BE2C (cell line): ENCODE results near the gene LYPD3.

Experiments used
- DNase-seq: peaks from one replicate; pipeline ENCODE4 v3.0.0-alpha.2; 2020
- H3K27me3 ChIP-seq: fragments of 250-450 bp; sonication (Bioruptor Pico); 2 replicates; pipeline ENCODE4 v1.5.1; 2020; ENCODE audit warnings: mild to moderate bottlenecking
- H3K36me3 ChIP-seq: fragments of 250-450 bp; sonication (Bioruptor Pico); 2 replicates; pipeline ENCODE4 v1.5.1; 2020; ENCODE audit warnings: mild to moderate bottlenecking
- H3K4me1 ChIP-seq: fragments of 250-450 bp; sonication (Bioruptor Pico); 2 replicates; pipeline ENCODE4 v1.5.1; 2020
- H3K4me3 ChIP-seq: 2 replicates; pipeline ENCODE4 v1.5.1; 2011; ENCODE audit warnings: low read depth, low read length
- H3K9me3 ChIP-seq: fragments of 250-450 bp; sonication (Bioruptor Pico); 2 replicates; pipeline ENCODE4 v1.5.1; 2020
- TF ChIP-seq, protein P1 (sequence below): IDR thresholded peaks from 2 replicates; pipeline ENCODE4 v1.5.1; 2012; ENCODE audit warnings: mild to moderate bottlenecking, low read depth, low read length

LYPD3 gene

GRCh38 chr19:43489979-43490599 lies 24.7 kb upstream of the LYPD3 start:
- Histone ChIP-seq H3K4me1 (no peaks in the 10 kb centered on the region), H3K36me3 (no peaks in the 10 kb centered on the region), H3K9me3 (no peaks in the 10 kb centered on the region), H3K27me3 (no peaks in the 10 kb centered on the region), H3K4me3 (no peak overlapping the region)
- TF ChIP-seq, protein P1, sequence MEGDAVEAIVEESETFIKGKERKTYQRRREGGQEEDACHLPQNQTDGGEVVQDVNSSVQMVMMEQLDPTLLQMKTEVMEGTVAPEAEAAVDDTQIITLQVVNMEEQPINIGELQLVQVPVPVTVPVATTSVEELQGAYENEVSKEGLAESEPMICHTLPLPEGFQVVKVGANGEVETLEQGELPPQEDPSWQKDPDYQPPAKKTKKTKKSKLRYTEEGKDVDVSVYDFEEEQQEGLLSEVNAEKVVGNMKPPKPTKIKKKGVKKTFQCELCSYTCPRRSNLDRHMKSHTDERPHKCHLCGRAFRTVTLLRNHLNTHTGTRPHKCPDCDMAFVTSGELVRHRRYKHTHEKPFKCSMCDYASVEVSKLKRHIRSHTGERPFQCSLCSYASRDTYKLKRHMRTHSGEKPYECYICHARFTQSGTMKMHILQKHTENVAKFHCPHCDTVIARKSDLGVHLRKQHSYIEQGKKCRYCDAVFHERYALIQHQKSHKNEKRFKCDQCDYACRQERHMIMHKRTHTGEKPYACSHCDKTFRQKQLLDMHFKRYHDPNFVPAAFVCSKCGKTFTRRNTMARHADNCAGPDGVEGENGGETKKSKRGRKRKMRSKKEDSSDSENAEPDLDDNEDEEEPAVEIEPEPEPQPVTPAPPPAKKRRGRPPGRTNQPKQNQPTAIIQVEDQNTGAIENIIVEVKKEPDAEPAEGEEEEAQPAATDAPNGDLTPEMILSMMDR = no peak
- no peak for DNase-seq

GRCh38 chr19:43489310-43489709 lies 23.9 kb upstream of the LYPD3 start:
- TF ChIP-seq, protein P1 = no peak
- Histone ChIP-seq H3K9me3 (no peaks in the 10 kb centered on the region), H3K27me3 (no peaks in the 10 kb centered on the region), H3K36me3 (no peaks in the 10 kb centered on the region), H3K4me1 (no peaks in the 10 kb centered on the region), H3K4me3 (no peak overlapping the region)
- no peak for DNase-seq

DNA sequence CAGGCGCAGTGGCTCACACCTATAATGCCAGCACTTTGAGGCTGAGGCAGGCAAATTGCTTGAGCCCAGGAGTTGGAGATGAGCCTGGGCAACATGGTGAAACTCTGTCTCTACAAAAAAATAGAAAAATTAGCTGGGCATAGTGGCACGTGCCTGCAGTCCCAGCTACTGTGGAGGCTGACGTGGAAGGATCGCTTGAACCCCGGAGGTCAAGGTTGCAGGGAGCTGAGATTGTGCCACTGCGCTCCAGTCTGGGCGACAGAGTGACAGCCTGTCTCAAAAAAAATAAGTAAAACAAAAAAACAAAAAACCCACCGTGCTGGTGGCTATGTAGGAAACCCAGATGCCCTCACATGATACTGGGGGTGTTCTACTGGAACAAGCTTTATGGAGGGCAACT lies 22.8 kb upstream of the LYPD3 start:
- no peaks in the 10 kb centered on the region for H3K4me1 ChIP-seq
- no peaks in the 10 kb centered on the region for H3K36me3 ChIP-seq

DNA sequence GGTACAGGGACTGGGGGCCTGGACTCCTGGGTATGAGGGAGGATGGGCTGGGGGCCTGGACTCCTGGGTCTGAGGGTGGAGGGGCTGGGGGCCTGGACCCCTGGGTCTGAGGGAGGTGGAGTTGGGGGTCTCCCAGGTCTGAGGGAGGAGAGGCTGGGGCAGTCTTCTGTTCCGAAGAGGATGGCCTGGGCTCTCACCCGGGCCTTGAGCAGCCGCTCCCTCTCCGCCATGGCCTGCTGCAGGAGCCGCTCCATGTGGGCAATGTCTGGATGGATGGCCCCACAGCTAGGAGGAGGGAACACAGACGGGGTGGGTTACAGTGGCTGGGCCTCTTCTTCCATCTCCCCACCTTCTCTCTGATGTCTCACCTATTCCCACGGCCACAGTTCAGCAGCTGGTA lies 21.0 kb upstream of the LYPD3 start:
- no peak overlapping the region for H3K4me3 ChIP-seq
- no peaks in the 10 kb centered on the region for H3K27me3 ChIP-seq
- H3K9me3 ChIP-seq = no peaks in the 10 kb centered on the region
- H3K4me1 ChIP-seq = no peaks in the 10 kb centered on the region
- TF ChIP-seq, protein P1 = no peak
- H3K36me3 ChIP-seq = no peaks in the 10 kb centered on the region
- DNase-seq = no peak

More for the DNA sequence above, 22.8 kb upstream of the LYPD3 start:
- Histone ChIP-seq H3K27me3 (no peaks in the 10 kb centered on the region), H3K9me3 (no peaks in the 10 kb centered on the region), H3K4me3 (no peak overlapping the region)
- DNase-seq = no peak
- TF ChIP-seq, protein P1 = no peak

GRCh38 chr19:43485951-43486350 lies 20.5 kb upstream of the LYPD3 start:
- H3K27me3 ChIP-seq = no peaks in the 10 kb centered on the region
- H3K4me1 ChIP-seq = no peaks in the 10 kb centered on the region
- DNase-seq = no peak
- TF ChIP-seq, protein P1 = no peak
- no peak overlapping the region for H3K4me3 ChIP-seq
- no peaks in the 10 kb centered on the region for H3K36me3 ChIP-seq
- no peaks in the 10 kb centered on the region for H3K9me3 ChIP-seq

DNA sequence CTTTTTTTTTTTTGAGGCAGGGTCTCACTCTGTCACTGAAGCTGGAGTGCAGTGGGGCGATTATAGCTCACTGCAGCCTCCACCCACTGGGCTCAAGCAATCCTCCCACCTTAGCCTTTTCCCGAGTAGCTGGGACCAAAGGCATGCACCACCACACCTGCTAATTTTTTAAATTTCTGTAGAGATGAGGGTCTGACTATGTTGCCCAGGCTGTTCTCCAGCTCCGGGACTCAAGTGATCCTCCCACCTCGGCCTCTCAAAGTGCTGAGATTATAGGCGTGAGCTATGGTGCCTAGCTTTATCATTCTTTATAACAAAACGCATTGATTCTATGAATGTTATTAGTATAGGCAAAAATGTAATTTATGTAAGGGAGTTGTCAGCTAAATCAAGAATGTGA lies 17.9 kb upstream of the LYPD3 start:
- no peaks in the 10 kb centered on the region for H3K9me3 ChIP-seq
- no peaks in the 10 kb centered on the region for H3K27me3 ChIP-seq
- H3K36me3 ChIP-seq = no peaks in the 10 kb centered on the region
- TF ChIP-seq, protein P1 = no peak
- H3K4me3 ChIP-seq = no peak overlapping the region
- no peak for DNase-seq
- no peaks in the 10 kb centered on the region for H3K4me1 ChIP-seq
